Choroid plexus epithelial cell (primary cell): ENCODE results near the gene MLPH.

Experiments used
- DNase-seq: peaks from one replicate; pipeline ENCODE4 v3.0.0-alpha.2; 2010; ENCODE audit warnings: low read depth
- H3K4me3 ChIP-seq: 2 replicates; pipeline ENCODE4 v1.5.1; 2011; ENCODE audit warnings: low read depth, mild to moderate bottlenecking, control low read depth, low read length, moderate library complexity
- CTCF ChIP-seq: conservative IDR thresholded peaks from 2 replicates; pipeline ENCODE4 v1.5.1; 2011; ENCODE audit warnings: low read depth, mild to moderate bottlenecking, control low read depth, inconsistent platforms, low read length, moderate library complexity

Gene MLPH

GRCh38 chr2:237479747-237480146 is 7.3 kb upstream of the MLPH start:
- no peak for DNase-seq
- TF ChIP-seq CTCF, result no peak
- no peak overlapping the region for H3K4me3 ChIP-seq

GRCh38 chr2:237480556-237480955 is 6.5 kb upstream of the MLPH start:
- no peak overlapping the region for H3K4me3 ChIP-seq
- no peak for DNase-seq
- TF ChIP-seq CTCF, result no peak

- no peak overlapping the region for H3K4me3 ChIP-seq
- no peak for DNase-seq
- TF ChIP-seq CTCF, result no peak
Observed at GRCh38 chr2:237480988-237481525, 6.0 kb upstream of the MLPH start.

- DNase-seq, result peak; percentile 79
- no peak for TF ChIP-seq CTCF
- H3K4me3 ChIP-seq, result no peak overlapping the region
Observed at GRCh38 chr2:237482485-237482884, 4.6 kb upstream of the MLPH start.

- no peak for TF ChIP-seq CTCF
- H3K4me3 ChIP-seq, result no peak overlapping the region
- peak; percentile 78 for DNase-seq
Observed at GRCh38 chr2:237483018-237483731, 3.9 kb upstream of the MLPH start.

GRCh38 chr2:237485304-237485703 is 1.7 kb upstream of the MLPH start:
- no peak for TF ChIP-seq CTCF
- H3K4me3 ChIP-seq, result peak overlapping the region; percentile 13
- DNase-seq, result no peak

GRCh38 chr2:237485844-237486243 is 1.2 kb upstream of the MLPH start:
- H3K4me3 ChIP-seq, result peak overlapping the region; percentile 86
- no peak for TF ChIP-seq CTCF
- DNase-seq, result no peak
